Activated CD4-positive, CD25-positive, alpha-beta regulatory T cell (primary cell): ENCODE results near the gene KCTD4.
"Not testable (repeated sequence)": the region's sequence is repeated elsewhere in the genome, so short reads cannot be mapped to it uniquely, and the experiment has no call there.

Source experiments
- DNase-seq, 4 experiments: peaks; one replicate each; lab custom pipeline; 2025; lab: John Stamatoyannopoulos, UW

Gene KCTD4

DNA sequence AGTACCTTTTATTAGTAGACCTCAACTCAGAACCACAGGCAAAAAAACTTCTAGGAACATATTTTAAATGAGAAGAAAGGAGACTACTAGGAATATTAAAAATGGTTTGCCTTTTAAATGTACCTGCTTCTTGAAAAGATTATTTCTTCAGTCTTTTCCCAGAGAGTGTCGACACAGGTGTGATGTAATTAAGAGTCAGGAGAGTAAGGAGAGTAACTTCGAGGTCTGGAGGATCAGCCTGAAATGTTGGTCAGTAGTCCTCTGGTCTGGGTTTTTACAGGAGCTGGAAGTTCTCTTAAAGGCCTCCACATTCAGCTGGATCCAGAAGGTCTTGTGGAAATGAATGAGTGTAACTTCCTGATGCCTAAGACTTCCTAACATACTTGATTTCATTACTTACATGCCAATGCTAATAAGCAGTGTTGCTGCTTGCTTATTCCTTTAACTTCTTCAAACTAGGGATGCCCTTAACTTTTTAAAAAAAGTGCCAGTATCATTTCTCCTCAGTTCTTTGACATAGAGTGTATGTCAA, at the start of gene KCTD4:
KCTD4 (minus strand) TSS at position 345 of the 532 bp plus-strand sequence. CDS start 6,478 bp downstream, outside the sequence.
- DNase-seq = no peak

DNA sequence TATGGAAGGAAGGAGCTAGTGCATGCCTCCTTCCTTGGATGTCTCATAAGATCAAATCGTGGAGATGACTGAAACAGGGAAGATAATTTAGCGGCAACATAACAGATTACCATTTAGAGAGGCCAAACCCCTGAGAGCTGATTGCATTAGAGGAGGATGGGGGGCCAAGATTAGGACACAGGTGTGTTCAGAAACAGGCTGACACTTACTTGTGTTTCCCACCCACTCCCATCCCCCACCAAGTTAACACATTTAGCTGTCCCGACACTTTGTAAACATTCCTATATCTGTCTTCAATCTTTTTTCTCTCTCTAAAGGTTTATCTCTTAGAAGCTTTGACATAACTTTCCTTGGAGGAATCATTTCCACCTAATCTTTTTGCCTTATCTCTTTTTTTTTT, 48.8 kb upstream of the KCTD4 start:
- no peak for DNase-seq

DNA sequence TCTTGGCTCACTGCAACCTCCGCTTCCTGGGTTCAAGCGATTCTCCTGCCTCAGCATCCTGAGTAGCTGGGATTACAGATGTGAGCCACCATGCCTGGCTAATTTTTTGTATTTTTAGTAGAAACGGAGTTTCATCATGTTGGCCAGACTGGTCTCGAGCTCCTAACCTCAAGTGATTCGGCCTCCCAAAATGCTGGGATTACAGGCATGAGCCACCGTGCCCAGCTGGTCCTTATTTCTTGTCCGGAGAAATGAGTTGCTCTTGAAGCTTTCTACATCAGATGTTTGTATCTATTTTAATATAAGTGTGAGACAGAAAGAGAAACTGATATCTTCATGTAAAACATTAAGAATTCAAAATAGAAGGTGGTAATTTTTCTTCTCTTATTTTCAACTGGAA, 43.9 kb upstream of the KCTD4 start:
- not testable (repeated sequence) for DNase-seq

DNA sequence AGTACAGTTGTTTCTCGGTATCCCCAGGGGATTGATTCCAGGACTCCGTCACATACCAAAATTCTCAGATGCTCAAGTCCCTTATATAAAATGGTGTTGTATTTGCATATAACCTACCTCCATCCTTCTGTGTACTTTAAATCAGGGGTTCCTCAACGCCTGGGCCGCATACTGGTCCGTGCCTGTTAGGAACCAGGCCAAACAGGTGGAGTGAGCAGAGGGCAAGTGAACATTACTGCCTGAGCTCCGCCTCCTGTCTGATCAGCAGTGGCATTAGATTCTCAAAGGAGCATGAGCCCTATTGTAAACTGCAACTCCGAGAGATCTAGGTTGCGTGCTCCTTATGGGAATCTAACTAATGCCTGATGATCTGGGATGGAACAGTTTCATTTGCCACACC, 42.2 kb upstream of the KCTD4 start:
- no peak for DNase-seq

DNA sequence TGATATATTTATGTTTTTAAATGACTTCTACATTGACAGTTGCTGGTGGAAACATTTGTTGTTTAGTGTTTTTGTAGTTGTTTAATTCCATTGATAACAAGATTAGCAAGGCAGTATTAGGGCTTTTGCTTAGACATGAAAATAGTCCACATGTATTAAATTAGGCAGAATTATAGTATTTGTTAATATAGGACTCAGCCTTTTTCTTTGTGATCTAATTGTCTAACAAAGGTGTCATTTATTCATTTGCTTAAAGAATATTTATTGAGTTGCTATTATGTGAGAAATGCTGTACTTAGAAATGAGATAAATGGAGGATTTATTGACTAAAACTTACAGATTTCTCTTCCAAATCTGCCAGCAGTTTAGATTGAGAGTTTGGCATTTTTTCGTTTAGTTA, 41.7 kb upstream of the KCTD4 start:
- DNase-seq = no peak

DNA sequence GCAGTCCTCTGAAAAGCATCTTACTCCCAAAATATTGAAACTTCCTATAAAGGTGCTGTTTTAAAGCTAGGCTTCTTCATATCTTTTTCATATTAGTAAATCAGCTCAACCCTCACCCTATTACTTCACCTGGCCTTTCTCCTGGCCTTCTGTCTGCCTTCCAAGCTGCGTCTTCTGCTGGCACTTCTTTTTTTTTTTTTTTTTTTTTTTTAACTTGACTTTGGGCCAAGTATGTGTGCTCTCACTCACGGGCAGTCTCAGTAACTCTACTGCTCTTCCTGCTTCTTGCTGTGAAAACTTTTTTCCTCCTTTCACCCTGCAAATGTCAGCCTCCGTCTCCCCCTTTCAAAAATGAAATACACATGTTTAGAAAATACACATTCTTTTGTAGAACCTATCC, 41.2 kb upstream of the KCTD4 start:
- no peak for DNase-seq

DNA sequence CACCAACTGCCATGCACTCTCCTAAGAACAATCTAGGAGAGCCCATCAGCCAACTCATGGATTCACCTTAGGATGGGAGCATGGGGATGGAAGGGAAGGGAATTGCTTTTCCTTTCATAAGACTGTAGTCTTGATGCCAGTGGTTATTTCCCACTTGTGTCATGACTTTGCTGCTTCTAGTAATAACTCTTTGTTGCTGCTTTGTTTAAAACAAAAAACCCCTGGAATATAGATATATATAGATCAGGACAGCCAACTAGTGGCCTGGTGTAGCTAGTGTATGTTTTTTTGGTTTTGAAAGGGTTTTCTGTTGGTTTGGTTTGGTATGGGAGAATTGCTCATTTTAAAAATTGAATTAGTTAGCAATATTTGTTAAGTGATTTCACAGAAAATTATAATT, 39.3 kb upstream of the KCTD4 start:
- DNase-seq = no peak

DNA sequence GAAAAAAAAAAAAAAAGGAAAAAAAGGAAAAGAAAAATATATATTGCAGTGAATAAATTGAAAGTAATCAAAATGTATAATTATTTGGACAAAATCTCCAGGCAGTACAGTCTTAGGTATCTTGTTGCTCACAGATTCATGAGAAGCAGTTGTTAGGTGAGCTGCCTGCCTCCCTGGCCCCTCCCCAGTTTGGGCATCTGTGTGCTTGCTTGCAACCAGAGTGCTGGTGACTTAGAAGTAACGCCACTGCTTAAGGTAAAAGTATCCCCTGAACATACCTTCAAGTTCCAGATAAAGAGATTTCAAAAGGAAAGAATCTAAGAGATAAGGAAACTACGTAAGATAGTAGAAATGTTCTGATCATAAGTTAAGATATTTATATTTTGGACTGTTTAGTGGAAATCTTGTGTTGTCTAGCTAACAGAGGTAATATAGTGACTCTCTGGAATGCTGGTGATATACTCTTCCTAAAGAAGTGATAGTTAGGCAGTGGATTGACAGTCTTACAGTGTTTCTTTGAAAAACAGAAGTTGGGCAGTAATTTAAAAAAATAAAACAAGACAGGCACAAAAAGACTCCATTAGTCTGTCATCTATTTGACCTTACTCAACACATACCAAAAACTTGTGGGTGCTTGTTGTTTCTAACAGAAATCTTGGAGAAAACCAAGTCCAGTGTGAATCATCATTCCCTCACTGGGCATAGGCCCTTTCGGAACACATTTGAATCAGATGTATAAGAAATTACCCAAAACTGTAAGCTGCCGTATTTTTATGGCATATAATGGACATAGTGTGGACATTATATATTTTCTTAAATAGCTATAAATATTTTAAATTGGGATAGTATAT, 38.3 kb upstream of the KCTD4 start:
- no peak for DNase-seq

DNA sequence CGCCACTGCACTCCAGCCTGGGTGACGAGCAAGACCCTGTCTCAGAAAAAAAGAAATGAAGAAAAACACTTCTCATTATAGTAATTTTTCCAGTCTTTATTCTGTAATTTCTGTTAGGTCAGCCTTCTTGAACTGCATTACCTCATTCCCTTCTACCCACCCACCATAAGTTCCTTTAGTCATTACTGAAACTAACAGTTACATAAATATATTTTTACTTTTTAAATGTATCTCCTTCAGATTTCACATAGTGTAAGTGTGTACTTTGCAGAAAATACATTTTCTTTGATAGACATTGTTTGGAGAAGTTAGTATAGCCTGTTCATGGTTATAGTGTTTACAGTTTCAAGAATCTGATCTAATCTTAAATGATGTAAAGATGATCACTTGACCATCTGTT, 31.7 kb upstream of the KCTD4 start:
- no peak for DNase-seq

DNA sequence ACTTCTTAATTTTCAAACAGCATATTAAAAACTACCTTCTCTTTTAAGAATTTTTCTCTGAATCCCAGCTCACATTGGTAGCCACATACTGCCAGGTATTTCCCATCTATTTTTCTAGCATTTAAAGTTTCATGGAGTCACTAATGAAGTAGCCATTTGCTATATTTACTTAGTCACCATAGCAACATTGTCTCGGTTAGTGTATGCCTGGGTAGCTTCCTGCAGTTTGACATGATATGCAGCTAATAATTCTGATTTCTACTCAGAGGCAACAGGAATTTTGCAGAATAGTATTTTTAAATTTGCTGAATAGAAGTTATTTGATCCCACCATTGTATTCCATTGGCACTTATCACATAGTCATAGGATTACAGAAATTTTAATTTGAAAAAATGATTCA, 30.9 kb upstream of the KCTD4 start:
- no peak for DNase-seq

DNA sequence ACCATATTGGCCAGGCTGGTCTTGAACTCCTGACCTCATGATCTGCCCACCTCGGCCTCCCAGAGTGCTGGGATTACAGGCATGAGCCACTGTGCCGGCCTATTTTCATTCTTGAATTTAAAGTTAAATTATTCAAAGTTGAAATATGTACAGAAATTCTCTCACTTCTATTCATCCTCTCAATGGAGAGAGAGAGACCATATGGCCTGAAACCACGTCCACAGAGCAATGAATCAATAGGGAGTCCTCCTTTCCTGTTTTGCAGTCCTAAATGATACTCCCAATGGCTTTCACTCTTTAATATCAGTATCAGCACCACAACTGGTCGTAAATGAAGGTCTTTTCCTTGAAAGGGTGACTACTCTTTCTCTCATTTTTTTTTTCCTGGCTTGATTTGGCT, 30.5 kb upstream of the KCTD4 start:
- no peak for DNase-seq

DNA sequence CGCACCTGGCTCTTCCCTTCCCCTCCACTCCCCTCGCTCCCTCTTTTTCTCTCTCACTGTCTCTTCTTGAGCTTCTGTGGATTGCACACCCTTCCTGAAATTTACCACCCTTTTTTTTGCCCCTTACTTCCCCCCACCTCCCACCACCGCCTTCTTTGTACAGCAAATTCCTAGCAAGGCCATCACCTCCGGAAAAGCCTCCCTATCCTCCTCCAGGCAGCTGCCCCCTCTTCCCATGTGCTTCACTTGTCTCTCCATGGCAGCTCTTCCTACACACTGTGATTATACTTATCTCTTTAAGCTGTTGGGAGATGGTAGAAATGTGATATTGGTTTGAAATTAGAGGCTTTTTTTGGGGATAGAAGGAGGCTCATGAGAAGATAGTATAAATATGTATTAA, 28.3 kb upstream of the KCTD4 start:
- no peak for DNase-seq

DNA sequence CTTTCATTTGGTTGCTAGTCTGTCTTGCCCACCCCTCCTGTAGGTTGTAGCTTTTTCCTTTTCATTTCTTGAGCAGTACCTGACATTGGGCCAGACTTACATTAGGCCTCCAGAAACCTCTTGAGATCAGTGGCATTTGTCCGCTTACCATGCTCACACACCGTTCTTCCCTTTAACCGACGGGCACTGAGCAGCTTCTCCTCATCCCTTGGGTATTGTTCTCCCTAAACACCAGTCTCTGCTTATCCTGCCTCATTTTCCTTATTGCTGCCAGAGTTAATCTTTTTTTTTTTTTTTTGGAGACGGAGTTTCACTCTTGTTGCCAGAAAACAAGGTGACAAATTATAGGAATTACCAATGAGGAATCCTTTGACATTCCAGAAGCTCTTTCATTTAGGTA, 27.2 kb upstream of the KCTD4 start:
- DNase-seq = no peak

DNA sequence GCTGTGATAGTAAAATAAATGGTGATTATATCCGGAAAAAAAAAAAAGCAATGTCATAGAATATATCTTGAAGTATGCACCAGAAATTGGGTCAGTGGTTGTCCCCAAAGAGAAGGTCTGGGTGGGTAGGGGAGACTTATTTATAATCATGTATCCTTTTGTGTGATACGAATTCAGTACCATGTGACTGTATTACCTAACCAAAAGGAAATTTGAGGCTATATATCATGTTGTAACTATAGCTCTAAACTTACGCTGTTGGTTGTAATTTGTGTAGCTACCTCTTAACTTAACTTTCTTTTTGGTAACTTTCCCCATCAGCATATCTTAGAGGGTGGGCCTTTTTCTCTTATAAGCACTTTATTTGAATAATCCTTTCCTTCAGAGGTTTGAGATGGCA, 25.2 kb upstream of the KCTD4 start:
- DNase-seq = no peak

DNA sequence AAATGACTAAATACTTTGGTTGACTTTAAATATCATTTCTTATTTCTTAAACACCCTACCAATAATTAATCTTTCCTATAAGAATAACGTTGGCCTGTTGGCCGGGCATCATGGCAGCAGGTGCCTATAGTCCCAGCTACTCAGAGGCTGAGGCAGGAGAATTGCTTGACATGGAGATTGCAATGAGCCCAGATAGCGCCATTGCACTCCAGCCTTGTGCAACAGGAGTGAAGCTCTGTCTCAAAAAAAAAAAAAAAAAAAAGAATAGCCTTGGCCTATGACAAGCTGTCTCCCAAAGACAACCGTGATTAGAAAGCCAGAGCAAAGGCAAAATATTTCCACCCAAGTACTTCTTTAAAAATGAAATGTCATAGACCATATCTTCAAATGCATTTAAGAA, 24.5 kb upstream of the KCTD4 start:
- DNase-seq = no peak

DNA sequence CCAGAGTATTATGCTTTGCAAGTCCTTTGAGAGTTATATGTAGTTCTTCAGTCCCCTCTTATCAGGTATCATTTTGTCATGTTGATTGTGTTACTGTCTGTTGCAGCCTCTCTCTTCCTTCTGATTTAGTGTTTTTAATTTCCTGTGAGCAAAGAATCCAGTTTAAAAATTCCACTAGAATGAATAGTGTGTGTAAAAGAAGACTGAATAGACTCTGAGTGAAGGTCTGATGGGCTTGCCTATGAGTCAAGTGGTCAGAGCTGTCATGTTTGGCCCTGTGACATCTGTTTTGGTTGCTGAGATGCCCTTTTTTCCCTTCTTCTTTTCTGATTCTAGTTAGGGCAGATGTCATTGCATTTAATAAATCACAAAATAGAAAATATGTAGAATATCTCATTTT, 23.3 kb upstream of the KCTD4 start:
- DNase-seq = no peak

DNA sequence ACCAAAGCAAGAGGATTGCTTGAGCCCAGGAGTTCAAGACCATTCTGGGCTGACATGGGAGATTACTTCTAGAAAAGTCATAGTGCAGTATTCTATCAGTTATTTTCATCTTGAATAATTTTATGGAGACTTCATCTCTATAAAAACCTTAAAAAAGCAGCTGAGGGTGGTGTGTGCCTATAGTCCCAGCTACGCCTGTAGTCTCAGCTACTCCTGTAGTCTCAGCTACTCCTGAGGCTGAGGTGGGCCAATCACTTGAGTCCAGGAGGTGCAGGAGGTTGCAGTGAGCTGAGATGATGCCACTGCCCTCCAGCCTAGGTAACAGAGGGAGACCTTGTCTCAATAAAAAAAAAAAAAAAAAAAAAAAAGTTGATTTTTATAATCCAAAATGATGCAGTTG, 22.1 kb upstream of the KCTD4 start:
- no peak for DNase-seq

DNA sequence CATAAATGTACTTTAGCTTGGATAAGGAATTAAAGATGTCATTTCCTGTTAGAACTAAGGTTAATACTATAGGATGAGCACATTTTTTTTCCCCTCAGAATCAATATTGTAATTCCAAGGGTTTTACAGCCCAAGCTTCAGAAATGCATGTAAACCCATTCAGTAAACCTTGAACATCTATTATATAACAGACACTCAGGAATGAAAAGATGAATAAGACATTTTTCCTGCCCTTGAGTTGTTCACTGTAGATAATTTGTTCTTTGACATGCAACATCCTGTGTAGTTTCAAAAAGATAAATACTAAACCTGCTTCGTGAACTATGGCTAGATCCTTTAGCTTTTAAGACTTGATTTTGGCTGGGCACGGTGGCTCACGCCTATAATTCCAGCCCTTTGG, 21.7 kb upstream of the KCTD4 start:
- no peak for DNase-seq

DNA sequence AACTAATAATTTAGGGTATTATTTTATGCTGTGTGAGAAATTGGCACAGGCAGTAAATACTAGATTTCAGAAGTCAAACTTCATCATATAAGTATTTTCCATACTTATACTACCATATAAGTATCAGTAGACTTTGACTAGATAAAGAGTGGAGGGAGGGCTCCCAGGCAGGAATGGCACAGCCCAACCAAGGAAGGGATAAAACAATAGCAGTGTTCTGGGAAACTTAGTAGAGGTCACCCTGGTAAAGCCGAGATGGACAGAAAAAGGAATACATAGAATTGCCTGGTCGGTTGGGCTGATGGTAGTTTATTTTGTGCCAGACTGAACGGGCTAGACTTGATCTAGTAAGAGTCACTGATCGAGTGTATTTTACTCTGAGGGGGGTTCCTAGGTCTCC, 19.6 kb upstream of the KCTD4 start:
- no peak for DNase-seq

DNA sequence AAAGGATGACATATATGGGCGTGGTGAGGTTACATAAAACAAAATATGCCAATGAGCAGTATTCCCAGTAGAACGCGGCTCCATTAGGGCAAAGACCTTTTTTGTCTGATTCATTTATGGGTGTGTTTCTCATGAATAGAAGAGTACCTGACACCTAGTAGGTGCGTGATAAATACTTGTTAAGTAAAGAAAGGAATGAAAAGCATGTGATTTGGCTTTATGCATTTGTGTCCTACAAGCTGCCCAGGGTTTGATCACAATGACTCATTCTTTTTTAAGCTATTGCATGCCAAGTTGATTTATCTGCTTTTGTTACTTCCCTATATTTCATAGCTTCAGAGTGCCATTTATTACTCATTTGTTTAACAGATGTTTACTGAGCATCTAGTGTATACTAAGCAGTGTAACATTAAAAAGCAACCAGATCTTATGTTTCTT, 19.1 kb upstream of the KCTD4 start:
- no peak for DNase-seq

DNA sequence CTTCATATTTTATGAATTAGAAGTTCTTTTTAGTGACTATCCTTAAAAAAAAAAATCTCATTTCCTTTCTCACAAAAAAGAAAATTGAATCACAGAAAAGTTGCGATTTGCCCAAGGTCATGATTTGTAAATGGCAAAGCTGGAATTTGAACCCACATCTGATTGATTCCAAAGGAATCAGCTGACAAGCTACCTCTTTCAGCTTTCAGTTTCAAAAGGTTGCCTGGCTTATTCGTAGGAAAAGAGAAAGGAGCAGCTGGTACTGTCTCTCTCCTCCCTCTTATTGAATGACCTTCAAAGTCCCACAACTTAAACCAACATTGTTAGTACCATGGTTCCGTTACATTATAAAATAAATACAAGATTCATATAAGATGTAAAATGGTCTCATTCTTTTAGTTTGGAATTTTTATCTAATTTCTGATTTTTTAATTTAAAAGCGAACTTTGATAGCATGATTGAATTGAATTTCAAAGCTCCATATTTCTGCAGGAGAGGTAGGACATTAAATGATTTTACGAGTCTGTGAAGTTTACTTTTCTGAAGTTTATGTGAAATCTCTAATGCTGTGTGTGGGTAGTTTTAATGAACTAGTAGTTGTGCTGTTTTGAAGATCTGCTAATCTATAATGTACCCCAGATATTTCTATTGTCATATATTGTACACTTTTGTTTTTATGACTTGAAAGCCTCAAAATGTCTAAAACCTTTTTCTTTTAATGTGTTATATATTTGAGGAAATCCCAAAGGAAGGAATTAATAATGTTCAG, 18.5 kb upstream of the KCTD4 start:
- DNase-seq = no peak

DNA sequence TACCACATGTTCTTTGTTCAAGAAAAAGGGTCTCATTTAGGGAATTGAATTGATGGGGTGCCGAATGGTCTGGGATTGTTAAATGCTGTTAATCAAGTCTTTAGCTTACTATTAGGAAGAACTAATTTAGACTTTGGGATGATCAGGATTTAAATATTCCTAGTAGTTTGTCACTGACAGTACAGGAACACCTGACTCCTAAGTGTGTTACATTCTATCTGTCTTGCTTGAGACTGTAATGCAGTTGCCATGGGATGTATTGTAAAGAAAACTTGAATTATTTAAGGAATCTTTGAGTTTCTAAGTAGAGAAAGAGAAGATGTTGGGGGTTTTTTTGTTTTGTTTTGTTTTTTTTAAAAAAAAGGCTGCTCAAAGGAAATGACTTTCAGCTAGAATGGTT, 17.8 kb upstream of the KCTD4 start:
- no peak for DNase-seq

DNA sequence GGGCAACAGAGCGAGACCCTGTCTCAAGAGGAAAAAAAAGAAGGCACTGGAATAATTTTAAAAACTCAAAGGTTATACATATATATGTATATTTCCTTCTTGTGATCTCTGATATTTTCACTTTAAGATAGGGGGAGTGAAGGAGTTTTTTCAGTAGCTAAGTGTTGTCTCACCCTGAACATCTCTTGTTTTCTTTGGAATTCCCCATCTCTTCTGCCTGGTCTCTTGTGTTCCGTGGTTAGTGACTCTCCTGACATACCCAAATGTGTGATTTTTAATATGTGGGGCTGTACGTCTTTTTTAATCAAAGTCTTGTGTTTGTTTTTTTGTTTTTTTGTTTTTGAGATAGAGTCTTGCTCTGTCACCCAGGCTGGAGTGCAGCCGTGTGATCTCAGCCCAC, 15.3 kb upstream of the KCTD4 start:
- DNase-seq = no peak
